Measurements from ENCODE around the gene MFAP5. TPM values are rescaled to one million over a fixed set of nuclear protein-coding genes. Genes with fewer than 3 reads are reported as not detected.
A peak's percentile ranks its signal among the peaks of the same experiment; 100 is the strongest.

MFAP5 gene
- total RNA-seq (2021) (0.69 to 0.96 TPM in 2 of 3 replicates, not detected in the other), Bru-seq, nascent RNA (percentile 17 among the genes with signal in this experiment)
- long read RNA-seq, experiment 1: 0 reads
- long read RNA-seq, experiment 2: 0 reads
- long read RNA-seq, experiment 3: 0 reads

DNA sequence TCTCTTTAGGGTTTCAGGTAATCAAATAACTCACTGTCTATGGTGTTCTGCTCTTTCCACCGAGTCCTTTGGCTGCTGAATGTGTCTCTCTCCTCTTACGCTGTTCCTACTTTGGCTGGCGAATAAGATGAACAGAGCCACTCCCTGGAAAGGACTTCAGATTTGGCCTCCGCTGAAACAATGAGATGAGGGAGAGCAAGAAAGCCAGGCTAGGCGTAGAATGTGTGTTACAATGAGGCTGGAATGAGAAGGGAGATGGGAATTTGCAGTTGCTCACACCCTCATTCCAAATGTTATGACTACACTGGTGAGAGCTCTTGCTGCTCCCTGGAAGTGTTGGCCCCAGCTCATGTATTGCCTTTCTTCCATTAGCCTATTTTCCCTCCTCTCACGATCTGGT, at the start of gene MFAP5:
TSS of gene MFAP5 (minus strand) at position 234 of the 400 bp plus-strand sequence. CDS start 722 bp downstream, outside the sequence.
- TF ChIP-seq GTF2I (CRISPR knock-in tag; conservative IDR thresholded peaks at IDR 0.05) (no peak), ERG (CRISPR knock-in tag; IDR thresholded peaks at IDR 0.05) (no peak), ZNF263 (CRISPR knock-in tag; IDR thresholded peaks at IDR 0.05; ENCODE audit: low read depth) (no peak), NR1H2 (CRISPR knock-in tag; IDR thresholded peaks at IDR 0.05) (no peak), ETV6 (CRISPR knock-in tag; IDR thresholded peaks at IDR 0.05) (no peak)
- TF ChIP-seq, protein P1, sequence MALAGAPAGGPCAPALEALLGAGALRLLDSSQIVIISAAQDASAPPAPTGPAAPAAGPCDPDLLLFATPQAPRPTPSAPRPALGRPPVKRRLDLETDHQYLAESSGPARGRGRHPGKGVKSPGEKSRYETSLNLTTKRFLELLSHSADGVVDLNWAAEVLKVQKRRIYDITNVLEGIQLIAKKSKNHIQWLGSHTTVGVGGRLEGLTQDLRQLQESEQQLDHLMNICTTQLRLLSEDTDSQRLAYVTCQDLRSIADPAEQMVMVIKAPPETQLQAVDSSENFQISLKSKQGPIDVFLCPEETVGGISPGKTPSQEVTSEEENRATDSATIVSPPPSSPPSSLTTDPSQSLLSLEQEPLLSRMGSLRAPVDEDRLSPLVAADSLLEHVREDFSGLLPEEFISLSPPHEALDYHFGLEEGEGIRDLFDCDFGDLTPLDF (CRISPR knock-in tag; IDR thresholded peaks at IDR 0.05): no peak
- TF ChIP-seq, protein P2, sequence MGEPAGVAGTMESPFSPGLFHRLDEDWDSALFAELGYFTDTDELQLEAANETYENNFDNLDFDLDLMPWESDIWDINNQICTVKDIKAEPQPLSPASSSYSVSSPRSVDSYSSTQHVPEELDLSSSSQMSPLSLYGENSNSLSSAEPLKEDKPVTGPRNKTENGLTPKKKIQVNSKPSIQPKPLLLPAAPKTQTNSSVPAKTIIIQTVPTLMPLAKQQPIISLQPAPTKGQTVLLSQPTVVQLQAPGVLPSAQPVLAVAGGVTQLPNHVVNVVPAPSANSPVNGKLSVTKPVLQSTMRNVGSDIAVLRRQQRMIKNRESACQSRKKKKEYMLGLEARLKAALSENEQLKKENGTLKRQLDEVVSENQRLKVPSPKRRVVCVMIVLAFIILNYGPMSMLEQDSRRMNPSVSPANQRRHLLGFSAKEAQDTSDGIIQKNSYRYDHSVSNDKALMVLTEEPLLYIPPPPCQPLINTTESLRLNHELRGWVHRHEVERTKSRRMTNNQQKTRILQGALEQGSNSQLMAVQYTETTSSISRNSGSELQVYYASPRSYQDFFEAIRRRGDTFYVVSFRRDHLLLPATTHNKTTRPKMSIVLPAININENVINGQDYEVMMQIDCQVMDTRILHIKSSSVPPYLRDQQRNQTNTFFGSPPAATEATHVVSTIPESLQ (CRISPR knock-in tag; IDR thresholded peaks at IDR 0.05): no peak
- TF ChIP-seq, protein P3, sequence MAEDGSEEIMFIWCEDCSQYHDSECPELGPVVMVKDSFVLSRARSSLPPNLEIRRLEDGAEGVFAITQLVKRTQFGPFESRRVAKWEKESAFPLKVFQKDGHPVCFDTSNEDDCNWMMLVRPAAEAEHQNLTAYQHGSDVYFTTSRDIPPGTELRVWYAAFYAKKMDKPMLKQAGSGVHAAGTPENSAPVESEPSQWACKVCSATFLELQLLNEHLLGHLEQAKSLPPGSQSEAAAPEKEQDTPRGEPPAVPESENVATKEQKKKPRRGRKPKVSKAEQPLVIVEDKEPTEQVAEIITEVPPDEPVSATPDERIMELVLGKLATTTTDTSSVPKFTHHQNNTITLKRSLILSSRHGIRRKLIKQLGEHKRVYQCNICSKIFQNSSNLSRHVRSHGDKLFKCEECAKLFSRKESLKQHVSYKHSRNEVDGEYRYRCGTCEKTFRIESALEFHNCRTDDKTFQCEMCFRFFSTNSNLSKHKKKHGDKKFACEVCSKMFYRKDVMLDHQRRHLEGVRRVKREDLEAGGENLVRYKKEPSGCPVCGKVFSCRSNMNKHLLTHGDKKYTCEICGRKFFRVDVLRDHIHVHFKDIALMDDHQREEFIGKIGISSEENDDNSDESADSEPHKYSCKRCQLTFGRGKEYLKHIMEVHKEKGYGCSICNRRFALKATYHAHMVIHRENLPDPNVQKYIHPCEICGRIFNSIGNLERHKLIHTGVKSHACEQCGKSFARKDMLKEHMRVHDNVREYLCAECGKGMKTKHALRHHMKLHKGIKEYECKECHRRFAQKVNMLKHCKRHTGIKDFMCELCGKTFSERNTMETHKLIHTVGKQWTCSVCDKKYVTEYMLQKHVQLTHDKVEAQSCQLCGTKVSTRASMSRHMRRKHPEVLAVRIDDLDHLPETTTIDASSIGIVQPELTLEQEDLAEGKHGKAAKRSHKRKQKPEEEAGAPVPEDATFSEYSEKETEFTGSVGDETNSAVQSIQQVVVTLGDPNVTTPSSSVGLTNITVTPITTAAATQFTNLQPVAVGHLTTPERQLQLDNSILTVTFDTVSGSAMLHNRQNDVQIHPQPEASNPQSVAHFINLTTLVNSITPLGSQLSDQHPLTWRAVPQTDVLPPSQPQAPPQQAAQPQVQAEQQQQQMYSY (CRISPR knock-in tag; IDR thresholded peaks at IDR 0.05): peak; percentile 67
- CTCF ChIA-PET: interaction anchor here (1.2 kb wide), 1 partner anchor 118 kb away, joined by 3 read pairs; no protein-coding TSS in a partner anchor

DNA sequence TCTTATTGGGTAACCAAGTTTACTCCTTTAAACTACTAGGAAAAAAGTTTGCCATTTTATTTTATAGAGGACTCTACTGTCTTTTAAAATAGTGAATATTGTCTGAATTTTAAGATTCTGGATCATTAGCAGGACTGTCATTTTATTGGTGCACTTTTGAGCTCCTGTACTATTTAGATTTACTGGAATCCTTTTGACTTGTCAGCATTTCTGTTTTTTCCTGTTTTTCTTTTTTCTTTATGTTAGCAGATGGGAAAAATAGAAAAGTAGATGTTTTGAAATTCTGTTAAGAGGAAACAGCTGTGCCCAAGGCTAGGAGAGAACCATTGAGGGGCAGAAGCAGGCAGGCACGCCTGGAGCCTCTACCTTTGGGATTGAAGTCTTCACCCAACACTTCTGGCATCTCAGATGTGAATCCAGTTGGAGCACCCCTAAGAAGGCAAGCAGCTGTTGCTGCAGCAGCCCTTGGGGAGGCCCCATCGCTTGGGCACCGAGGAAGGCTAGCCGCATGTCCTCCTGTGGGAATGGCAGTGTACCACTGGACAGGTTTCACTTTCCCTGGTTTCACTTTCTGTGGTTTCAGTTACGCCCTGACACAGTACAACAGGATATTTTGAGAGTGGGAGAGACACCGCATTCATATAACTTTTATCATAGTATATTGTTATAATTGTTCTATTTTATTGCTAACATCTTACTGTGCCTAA, 46.7 kb upstream of the MFAP5 start:
- Mint-ChIP-seq H3K27me3 (ENCODE audit: low read depth) (no peaks in the 10 kb centered on the region), H3K4me3 (no peak overlapping the region), H3K4me1 (peaks cover 49% of the 10 kb centered on the region), H3K36me3 (peaks cover 4% of the 10 kb centered on the region), H3K27ac (peak overlapping the region; percentile 85), H3K9me3 (no peaks in the 10 kb centered on the region)
- ChIA-PET POLR2A (interaction anchor here (0.6 kb wide), 1 partner anchor 1921 kb away, joined by 7 read pairs; no protein-coding TSS in a partner anchor), CTCF (interaction anchor here (1.0 to 1.4 kb wide), 2 partner anchors 52 to 151 kb away, joined by 3 to 4 read pairs; no protein-coding TSS in a partner anchor)
- DNase-seq (ENCODE audit: low spot score) (no peak), ATAC-seq (no peak)
- no peak for TF ChIP-seq TEAD1 (CRISPR knock-in tag; IDR thresholded peaks at IDR 0.05)
- TF ChIP-seq, protein P4, sequence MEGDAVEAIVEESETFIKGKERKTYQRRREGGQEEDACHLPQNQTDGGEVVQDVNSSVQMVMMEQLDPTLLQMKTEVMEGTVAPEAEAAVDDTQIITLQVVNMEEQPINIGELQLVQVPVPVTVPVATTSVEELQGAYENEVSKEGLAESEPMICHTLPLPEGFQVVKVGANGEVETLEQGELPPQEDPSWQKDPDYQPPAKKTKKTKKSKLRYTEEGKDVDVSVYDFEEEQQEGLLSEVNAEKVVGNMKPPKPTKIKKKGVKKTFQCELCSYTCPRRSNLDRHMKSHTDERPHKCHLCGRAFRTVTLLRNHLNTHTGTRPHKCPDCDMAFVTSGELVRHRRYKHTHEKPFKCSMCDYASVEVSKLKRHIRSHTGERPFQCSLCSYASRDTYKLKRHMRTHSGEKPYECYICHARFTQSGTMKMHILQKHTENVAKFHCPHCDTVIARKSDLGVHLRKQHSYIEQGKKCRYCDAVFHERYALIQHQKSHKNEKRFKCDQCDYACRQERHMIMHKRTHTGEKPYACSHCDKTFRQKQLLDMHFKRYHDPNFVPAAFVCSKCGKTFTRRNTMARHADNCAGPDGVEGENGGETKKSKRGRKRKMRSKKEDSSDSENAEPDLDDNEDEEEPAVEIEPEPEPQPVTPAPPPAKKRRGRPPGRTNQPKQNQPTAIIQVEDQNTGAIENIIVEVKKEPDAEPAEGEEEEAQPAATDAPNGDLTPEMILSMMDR (IDR thresholded peaks at IDR 0.05): no peak
- no peak for TF ChIP-seq ZNF281 (CRISPR knock-in tag; IDR thresholded peaks at IDR 0.05)
- TF ChIP-seq, protein P3 (CRISPR knock-in tag; IDR thresholded peaks at IDR 0.05): no peak
- no peak for TF ChIP-seq NR1H2 (CRISPR knock-in tag; IDR thresholded peaks at IDR 0.05)
- TF ChIP-seq, protein P5, sequence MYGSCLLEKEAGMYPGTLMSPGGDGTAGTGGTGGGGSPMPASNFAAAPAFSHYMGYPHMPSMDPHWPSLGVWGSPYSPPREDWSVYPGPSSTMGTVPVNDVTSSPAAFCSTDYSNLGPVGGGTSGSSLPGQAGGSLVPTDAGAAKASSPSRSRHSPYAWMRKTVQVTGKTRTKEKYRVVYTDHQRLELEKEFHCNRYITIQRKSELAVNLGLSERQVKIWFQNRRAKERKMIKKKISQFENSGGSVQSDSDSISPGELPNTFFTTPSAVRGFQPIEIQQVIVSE (CRISPR knock-in tag; IDR thresholded peaks at IDR 0.05; ENCODE audit: borderline replicate concordance): no peak
- no peak for TF ChIP-seq FOXJ3 (CRISPR knock-in tag; IDR thresholded peaks at IDR 0.05; ENCODE audit: borderline replicate concordance)
- TF ChIP-seq TEAD4 (CRISPR knock-in tag; IDR thresholded peaks at IDR 0.05): no peak

More for the DNA sequence above, at the start of gene MFAP5:
- H3K9me3 Mint-ChIP-seq: no peaks in the 10 kb centered on the region
- POLR2A ChIA-PET: no interaction called here
- H3K27me3 Mint-ChIP-seq (ENCODE audit: low read depth): no peaks in the 10 kb centered on the region
- no peak for DNase-seq (ENCODE audit: low spot score)
- H3K4me1 Mint-ChIP-seq: peaks cover 5% of the 10 kb centered on the region
- H3K27ac Mint-ChIP-seq: no peak within 1 kb of the TSS
- H3K4me3 Mint-ChIP-seq: no peak within 1 kb of the TSS
- H3K36me3 Mint-ChIP-seq: no peaks in the 10 kb centered on the region
- peak; percentile 29; the same call in 1 of the 2 replicates for ATAC-seq

Data from WTC11 (cell line).